ENCODE measurements around the gene UQCR10.

GRCh38 chr22:29819501-29819900 is 52.3 kb downstream of the UQCR10 start:
- TF ChIP-seq, protein P1, sequence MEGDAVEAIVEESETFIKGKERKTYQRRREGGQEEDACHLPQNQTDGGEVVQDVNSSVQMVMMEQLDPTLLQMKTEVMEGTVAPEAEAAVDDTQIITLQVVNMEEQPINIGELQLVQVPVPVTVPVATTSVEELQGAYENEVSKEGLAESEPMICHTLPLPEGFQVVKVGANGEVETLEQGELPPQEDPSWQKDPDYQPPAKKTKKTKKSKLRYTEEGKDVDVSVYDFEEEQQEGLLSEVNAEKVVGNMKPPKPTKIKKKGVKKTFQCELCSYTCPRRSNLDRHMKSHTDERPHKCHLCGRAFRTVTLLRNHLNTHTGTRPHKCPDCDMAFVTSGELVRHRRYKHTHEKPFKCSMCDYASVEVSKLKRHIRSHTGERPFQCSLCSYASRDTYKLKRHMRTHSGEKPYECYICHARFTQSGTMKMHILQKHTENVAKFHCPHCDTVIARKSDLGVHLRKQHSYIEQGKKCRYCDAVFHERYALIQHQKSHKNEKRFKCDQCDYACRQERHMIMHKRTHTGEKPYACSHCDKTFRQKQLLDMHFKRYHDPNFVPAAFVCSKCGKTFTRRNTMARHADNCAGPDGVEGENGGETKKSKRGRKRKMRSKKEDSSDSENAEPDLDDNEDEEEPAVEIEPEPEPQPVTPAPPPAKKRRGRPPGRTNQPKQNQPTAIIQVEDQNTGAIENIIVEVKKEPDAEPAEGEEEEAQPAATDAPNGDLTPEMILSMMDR (IDR thresholded peaks at IDR 0.05): no peak
- TF ChIP-seq POLR2A (IDR thresholded peaks at IDR 0.05): no peak

Measured in thyroid gland (tissue), 4 donors.